Spinal cord (tissue), 10 donors: Measurements from ENCODE around the gene FDPS. TPM values are rescaled to one million over a fixed set of nuclear protein-coding genes. Genes with fewer than 3 reads are reported as not detected.

Source experiments
- DNase-seq, 6 donors: peaks; one replicate each; pipeline versions ENCODE4 v3.0.0 to v3.0.0-alpha.2; 2013 to 2015; ENCODE audit warnings: low spot score in 6 of 6, low read depth in 4 of 6
- H3K27ac ChIP-seq: one replicate; pipeline ENCODE4 v1.5.1; 2013; ENCODE audit warnings: low read depth, low read length, control low read depth
- H3K27me3 ChIP-seq: one replicate; pipeline ENCODE4 v1.6.1; 2013; ENCODE audit warnings: low read length; ENCODE audit not compliant: control insufficient read depth, insufficient read depth
- H3K36me3 ChIP-seq: one replicate; pipeline ENCODE4 v1.6.1; 2013; ENCODE audit warnings: low read length; ENCODE audit not compliant: control insufficient read depth, insufficient read depth
- H3K4me1 ChIP-seq: one replicate; pipeline ENCODE4 v1.6.1; 2013; ENCODE audit warnings: low read length; ENCODE audit not compliant: control insufficient read depth, insufficient read depth
- H3K4me3 ChIP-seq: one replicate; pipeline ENCODE4 v1.5.1; 2013; ENCODE audit warnings: low read depth, low read length, control low read depth
- H3K9me3 ChIP-seq: one replicate; pipeline ENCODE4 v1.6.1; 2013; ENCODE audit warnings: low read length; ENCODE audit not compliant: control insufficient read depth, insufficient read depth
- WGBS: methylation state at CpG from one replicate; pipeline ENCODE4 v1.1.5; 2013; ENCODE audit warnings: missing lambda C conversion rate; ENCODE audit not compliant: insufficient coverage; 5-methylcytosine and 5-hydroxymethylcytosine counted together
- long read RNA-seq, 4 donors: transcript quantifications; one replicate each; lab custom pipeline, GENCODE V29; 2026
- polyA plus RNA-seq, 2 donors: library from polyadenylated mRNA; unstranded; fragments of 120-200 nt; gene quantifications; one replicate each; pipeline ENCODE4 v1.2.1, GENCODE V29; 2013; ENCODE audit not compliant: insufficient read length in 2 of 2
- total RNA-seq, 2 donors: library from RNA; depleted of rRNA in 1 of 2; stranded (reverse); fragments of 120-200 nt in 1 of 2; fragments of >200 nt in 1 of 2; gene quantifications; one replicate each; pipeline versions ENCODE4 v1.2.3 to v1.2.4, GENCODE V29; 2013 to 2014
- donor health status: healthy.

Gene FDPS
- 100 to 1,000 TPM; 144 to 249 TPM for total RNA-seq
- 100 to 1,000 TPM; 202 to 239 TPM for polyA plus RNA-seq
- long read RNA-seq, donor 1, transcript FDPS-221 (10 exons, 1,198 nt), result minor isoform, 6 of 232 reads
- long read RNA-seq, donor 1, transcript FDPS-203 (10 exons, 1,256 nt), result major isoform, 41 of 232 reads
- long read RNA-seq, donor 1, transcript FDPS-206 (10 exons, 1,178 nt), result minor isoform, 38 of 232 reads
- long read RNA-seq, donor 1, transcript FDPS-214 (2 exons, 475 nt), result minor isoform, 6 of 232 reads
- long read RNA-seq, donor 1, partial matches to known transcripts, result 129 of 232 reads
- long read RNA-seq, donor 1, other reads (novel, unspliced or antisense), result 0 of 232 reads
- long read RNA-seq, donor 2, transcript FDPS-206 (10 exons, 1,178 nt), result major isoform, 11 of 47 reads
- long read RNA-seq, donor 2, transcript FDPS-203 (10 exons, 1,256 nt), result minor isoform, 10 of 47 reads
- long read RNA-seq, donor 2, partial matches to known transcripts, result 18 of 47 reads
- long read RNA-seq, donor 2, other reads (novel, unspliced or antisense), result 0 of 47 reads
- long read RNA-seq, donor 3, transcript FDPS-203 (10 exons, 1,256 nt), result minor isoform, 10 of 63 reads
- long read RNA-seq, donor 3, transcript FDPS-206 (10 exons, 1,178 nt), result major isoform, 11 of 63 reads
- long read RNA-seq, donor 3, transcript FDPS-214 (2 exons, 475 nt), result major isoform, 11 of 63 reads
- long read RNA-seq, donor 3, partial matches to known transcripts, result 22 of 63 reads
- long read RNA-seq, donor 3, other reads (novel, unspliced or antisense), result 0 of 63 reads
- long read RNA-seq, donor 4, transcript FDPS-206 (10 exons, 1,178 nt), result major isoform, 31 of 204 reads
- long read RNA-seq, donor 4, transcript FDPS-203 (10 exons, 1,256 nt), result minor isoform, 20 of 204 reads
- long read RNA-seq, donor 4, transcript FDPS-214 (2 exons, 475 nt), result minor isoform, 19 of 204 reads
- long read RNA-seq, donor 4, transcript FDPS-221 (10 exons, 1,198 nt), result minor isoform, 5 of 204 reads
- long read RNA-seq, donor 4, partial matches to known transcripts, result 118 of 204 reads
- long read RNA-seq, donor 4, other reads (novel, unspliced or antisense), result 5 of 204 reads

DNA sequence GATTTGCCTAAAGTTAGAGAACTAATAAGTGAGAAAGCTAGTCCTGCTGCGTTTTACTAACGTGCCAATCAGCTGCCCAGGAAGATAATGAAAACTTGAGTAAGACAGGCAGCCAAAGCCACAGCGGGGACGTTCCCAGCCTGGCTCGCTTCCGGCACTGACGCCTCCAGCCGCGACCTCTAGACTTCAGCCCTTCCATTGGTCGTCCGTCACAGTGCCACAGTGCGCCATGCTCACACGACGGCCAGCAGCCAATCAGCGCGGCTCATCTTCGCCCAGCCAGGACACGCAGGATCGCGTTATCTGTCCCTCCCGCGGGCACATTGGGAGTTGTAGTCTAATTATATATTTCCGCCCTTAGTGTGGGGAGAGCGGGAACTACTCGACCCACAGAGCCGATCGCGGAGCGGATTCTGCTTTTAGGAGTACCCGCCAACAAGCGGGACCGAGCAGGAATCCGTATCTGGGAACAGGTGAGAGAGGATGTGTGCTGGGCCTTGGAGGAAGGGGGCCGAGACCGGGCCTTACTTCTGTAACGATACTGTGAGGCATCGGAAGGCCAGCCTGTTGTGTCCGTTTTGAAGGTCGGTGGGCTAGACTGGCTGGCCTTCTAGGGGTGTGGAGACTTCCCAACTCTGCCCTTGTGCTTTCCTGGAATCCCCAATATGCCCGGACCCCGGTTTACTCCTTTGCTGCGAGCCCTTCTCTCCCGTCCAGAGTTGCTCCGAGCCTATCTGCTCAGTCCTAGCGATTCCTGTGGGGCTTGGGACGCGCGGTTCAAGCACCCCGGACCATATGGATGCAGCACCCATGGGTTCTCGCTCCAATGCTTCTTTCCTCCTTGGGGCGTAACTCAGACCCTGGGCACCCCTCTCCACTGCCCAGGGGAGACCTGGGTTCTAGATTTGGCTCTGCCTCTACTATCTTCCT, at the start of gene FDPS:
Gene FDPS (plus strand): TSS at position 374 of the 930 bp plus-strand sequence. CDS start 924 bp downstream, outside the sequence.
- H3K27ac ChIP-seq, result peak within 1 kb of the TSS; percentile 96
- no peaks in the 10 kb centered on the region for H3K9me3 ChIP-seq
- peaks cover 26% of the 10 kb centered on the region for H3K36me3 ChIP-seq
- WGBS, result 0% methylated on average over 51 of the region's 51 CpGs
- peaks cover 36% of the 10 kb centered on the region for H3K4me1 ChIP-seq
- H3K27me3 ChIP-seq, result no peaks in the 10 kb centered on the region
- H3K4me3 ChIP-seq, result peak within 1 kb of the TSS; percentile 98
- peak; percentile 91 to 100 (median 98) for DNase-seq

DNA sequence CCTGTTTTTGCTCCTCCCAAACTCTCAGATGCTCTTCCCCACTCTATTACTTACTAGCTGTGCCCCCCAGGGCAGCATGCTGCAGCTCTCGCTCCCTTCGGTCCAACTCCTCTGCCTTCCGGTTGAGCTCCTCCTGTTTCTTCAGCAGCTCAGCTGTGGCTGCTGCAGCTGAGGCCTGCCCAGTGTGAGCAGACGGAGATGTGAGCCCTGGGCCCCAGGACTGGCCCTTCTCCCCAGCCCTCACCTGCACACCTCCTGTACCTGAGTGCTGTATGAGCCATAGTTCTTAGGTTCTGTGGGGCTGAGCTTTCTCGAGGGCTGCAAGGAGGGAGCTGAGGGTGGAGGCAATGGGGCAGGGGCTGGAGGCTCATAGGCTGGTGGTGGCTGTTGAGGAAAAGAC, 48.4 kb upstream of the FDPS start:
- 100% methylated on average over 4 of the region's 5 CpGs for WGBS
- Histone ChIP-seq H3K4me3 (no peak overlapping the region), H3K9me3 (no peaks in the 10 kb centered on the region), H3K4me1 (peaks cover 35% of the 10 kb centered on the region), H3K36me3 (peaks cover 65% of the 10 kb centered on the region), H3K27ac (no peak overlapping the region), H3K27me3 (no peaks in the 10 kb centered on the region)
- no peak for DNase-seq

DNA sequence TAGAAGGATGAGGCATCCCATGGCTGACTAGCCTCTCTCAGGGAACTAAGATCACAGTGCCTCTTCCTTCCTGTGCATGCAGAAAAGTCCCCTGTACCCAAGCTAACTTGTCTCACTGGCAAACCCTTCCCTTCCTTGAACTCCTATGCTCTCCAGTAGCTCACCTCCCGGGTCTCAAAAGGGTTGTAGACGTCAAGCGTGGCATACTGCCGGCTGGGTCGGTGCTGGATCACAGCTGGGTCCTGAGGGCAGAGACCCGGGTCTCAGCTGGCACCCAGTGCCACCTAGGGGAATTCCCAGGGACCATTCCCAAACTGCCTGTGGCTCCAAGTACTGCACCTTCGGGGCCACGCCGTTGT, 47.2 kb upstream of the FDPS start:
- no peaks in the 10 kb centered on the region for H3K27me3 ChIP-seq
- DNase-seq, result no peak
- H3K9me3 ChIP-seq, result no peaks in the 10 kb centered on the region
- peak overlapping the region; percentile 60 for H3K27ac ChIP-seq
- under 1% methylated on average over 9 of the region's 9 CpGs for WGBS
- peak overlapping the region; percentile 76 for H3K4me3 ChIP-seq
- H3K4me1 ChIP-seq, result peaks cover 23% of the 10 kb centered on the region
- H3K36me3 ChIP-seq, result peaks cover 67% of the 10 kb centered on the region

DNA sequence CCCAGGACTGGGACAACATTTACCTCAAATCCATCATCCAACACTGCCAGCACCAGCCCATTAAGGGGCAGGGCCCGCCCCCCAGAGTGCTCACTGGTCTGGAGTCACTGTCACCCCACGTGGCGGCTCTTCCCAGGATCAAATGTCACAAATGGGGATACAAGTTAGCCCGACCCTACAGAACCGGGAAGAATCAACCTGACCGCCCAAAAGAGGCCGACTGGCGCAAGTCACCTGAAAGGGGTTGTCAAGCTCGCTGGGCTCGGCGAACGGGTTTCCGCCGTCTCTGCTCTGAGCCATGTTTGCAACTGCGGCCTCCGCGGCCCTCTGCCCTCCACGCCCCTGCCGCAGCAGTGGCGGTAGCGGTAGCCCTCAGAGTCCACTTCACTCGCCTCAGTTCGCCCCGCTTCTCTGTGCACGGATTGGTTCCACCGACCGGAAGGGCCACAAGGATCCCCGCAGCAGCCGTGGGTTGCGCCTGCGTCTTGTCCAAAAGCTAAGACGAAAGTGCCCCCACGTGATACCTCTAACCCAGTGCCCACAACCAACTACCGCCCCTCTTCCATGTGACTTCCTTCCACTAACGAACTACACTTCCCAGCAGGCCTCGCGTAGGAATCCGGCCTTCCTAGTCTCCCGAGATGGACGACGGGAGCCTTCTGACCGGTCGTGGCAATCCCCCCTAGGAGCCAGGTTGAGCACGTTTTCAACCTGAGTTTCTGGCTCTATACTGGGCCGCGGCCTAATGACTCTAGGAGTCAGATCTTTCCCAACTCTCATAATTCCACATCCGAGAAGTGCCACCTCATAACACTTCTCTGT, 46.6 kb upstream of the FDPS start, which contains the start of gene SCAMP3:
Gene SCAMP3 (minus strand): TSS at position 509 of the 822 bp plus-strand sequence. CDS start 209 bp downstream, at position 300.
- DNase-seq, result peak; percentile 93 to 100 (median 98)
- Histone ChIP-seq H3K27me3 (no peaks in the 10 kb centered on the region), H3K9me3 (no peaks in the 10 kb centered on the region), H3K4me3 (peak within 1 kb of the TSS; percentile 76), H3K36me3 (peaks cover 67% of the 10 kb centered on the region), H3K4me1 (peaks cover 21% of the 10 kb centered on the region), H3K27ac (peak within 1 kb of the TSS; percentile 60)
- under 1% methylated on average over 46 of the region's 47 CpGs for WGBS

DNA sequence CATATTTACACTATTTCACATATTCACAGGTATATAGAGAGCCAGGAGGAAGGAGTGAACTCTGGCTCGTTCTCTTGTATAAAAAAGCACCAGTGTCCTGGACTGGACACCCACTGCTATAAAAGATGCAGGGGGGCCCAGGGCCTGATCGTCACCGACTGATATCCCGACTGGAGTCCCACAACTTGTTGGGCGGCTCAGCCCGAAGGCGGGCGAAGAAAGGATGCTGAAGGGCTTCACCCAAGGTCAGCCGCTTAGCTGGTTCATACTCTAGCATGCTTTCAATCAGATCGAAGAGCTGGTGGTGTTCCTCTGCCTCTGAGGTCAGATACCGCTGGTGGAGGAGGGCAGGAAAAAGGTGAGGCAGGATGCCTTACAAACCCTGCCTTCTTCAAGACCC, 45.6 kb upstream of the FDPS start:
- Histone ChIP-seq H3K9me3 (no peaks in the 10 kb centered on the region), H3K27ac (no peak overlapping the region), H3K4me1 (peaks cover 21% of the 10 kb centered on the region), H3K36me3 (peaks cover 68% of the 10 kb centered on the region), H3K27me3 (no peaks in the 10 kb centered on the region), H3K4me3 (no peak overlapping the region)
- 88% methylated on average over 10 of the region's 11 CpGs for WGBS
- no peak for DNase-seq

DNA sequence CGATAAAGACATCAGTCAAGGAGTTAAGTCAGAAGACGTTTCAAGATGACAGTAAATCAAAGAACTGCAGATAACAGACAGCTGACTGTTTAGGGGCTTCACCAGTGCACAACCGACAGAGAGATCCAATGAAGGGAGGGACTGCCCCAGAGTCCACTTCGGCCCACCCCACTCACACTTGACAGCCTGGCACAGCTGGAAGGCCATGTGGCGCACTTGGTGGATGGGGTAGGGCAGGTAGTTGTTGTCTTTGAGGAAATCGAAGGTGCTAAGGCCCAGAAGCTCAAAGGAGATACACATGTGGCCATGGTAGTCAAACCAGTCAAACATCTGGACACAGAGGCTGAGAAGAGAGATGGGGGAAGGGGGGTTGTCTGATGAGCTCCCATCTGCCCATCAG, 42.1 kb upstream of the FDPS start:
- WGBS, result 82% methylated on average over 5 of the region's 6 CpGs
- H3K36me3 ChIP-seq, result peaks cover 74% of the 10 kb centered on the region

DNA sequence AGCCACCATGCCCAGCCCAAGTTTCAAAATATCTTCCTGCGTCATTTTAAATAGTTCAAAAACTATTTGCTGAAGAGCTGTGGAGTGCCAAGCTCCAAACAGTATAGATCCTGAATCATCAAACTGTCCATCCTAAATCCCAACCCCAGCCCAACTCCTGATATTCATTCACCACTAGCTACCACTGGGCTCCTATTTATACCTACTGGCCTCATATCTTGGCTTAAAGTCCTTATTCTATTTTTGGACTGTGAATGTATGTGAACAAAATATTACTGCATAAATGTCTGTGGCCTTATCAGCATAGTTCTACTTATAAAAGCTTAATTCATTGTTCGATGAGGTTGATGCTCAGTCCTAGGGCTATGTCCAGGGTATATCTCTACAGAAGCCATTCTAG, 41.3 kb upstream of the FDPS start:
- no peaks in the 10 kb centered on the region for H3K27me3 ChIP-seq
- no CpG with 5 or more reads among the region's 2 CpGs for WGBS
- no peak overlapping the region for H3K4me3 ChIP-seq
- no peak overlapping the region for H3K27ac ChIP-seq
- peaks cover 74% of the 10 kb centered on the region for H3K36me3 ChIP-seq
- H3K4me1 ChIP-seq, result peaks cover 7% of the 10 kb centered on the region
- no peak for DNase-seq
- H3K9me3 ChIP-seq, result no peaks in the 10 kb centered on the region

More for the DNA sequence above, 42.1 kb upstream of the FDPS start:
- Histone ChIP-seq H3K4me3 (no peak overlapping the region), H3K27ac (no peak overlapping the region), H3K9me3 (no peaks in the 10 kb centered on the region), H3K27me3 (no peaks in the 10 kb centered on the region), H3K4me1 (peaks cover 7% of the 10 kb centered on the region)
- DNase-seq, result no peak

DNA sequence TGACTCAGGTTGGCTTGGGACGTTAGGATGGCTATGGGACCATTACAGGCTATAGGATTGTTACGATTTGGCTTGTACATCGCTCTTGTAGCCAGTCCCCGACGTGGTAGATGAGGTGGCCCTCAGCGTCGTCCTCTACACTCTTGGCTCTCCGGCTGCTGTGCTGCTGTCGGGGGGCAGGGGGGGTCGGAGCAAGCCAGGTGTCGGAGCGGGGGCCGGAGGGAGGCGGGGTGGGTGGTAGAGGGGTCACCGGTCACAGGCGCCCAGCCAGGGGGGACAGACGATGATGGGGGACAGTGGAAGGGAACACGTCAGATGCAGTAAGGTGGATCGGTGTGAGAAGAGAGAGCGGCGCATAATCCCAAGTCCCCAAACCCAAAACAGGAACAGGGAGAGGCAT, 40.0 kb upstream of the FDPS start:
- WGBS, result 94% methylated on average over 16 of the region's 21 CpGs
- H3K36me3 ChIP-seq, result peaks cover 66% of the 10 kb centered on the region
- no peak for DNase-seq
- H3K9me3 ChIP-seq, result no peaks in the 10 kb centered on the region
- peaks cover 8% of the 10 kb centered on the region for H3K4me1 ChIP-seq
- no peak overlapping the region for H3K4me3 ChIP-seq
- no peaks in the 10 kb centered on the region for H3K27me3 ChIP-seq
- no peak overlapping the region for H3K27ac ChIP-seq
